ENCODE data around the gene EIF3M. TPM values are rescaled to one million over a fixed set of nuclear protein-coding genes. Genes with fewer than 3 reads are reported as not detected.
A peak's percentile ranks its signal among the peaks of the same experiment; 100 is the strongest.

Gene EIF3M
- total and polyA plus RNA-seq, 2 donors (not counting 1 experiment from before 2014, with no cell fraction given): 240 to 491 TPM

GRCh38 chr11:32561835-32562234 lies 21.8 kb upstream of the EIF3M start:
- H3K36me3 ChIP-seq (ENCODE audit: control insufficient read depth, insufficient read depth, low read length): no peaks in the 10 kb centered on the region
- no peak for DNase-seq (ENCODE audit: low read depth in 2 of 2)
- H3K27me3 ChIP-seq (ENCODE audit: control insufficient read depth, insufficient read depth, low read length): no peaks in the 10 kb centered on the region
- H3K9me3 ChIP-seq (ENCODE audit: control insufficient read depth, insufficient read depth, low read depth, low read length): no peaks in the 10 kb centered on the region
- no peak overlapping the region for H2AFZ ChIP-seq (ENCODE audit: low read length)
- H3K9ac ChIP-seq (ENCODE audit: insufficient read depth, low read length): no peak overlapping the region
- H3K79me2 ChIP-seq (ENCODE audit: control insufficient read depth, insufficient read depth, low read length): no peaks in the 10 kb centered on the region
- no peak overlapping the region for H3K4me3 ChIP-seq (replicated peaks in 1 of 4; ENCODE audit: control extremely low read depth in 1 of 4, insufficient read depth in 1 of 4, low read depth in 3 of 4, low read length in 4 of 4)
- H3K27ac ChIP-seq (ENCODE audit: insufficient read depth, low read length): no peak overlapping the region
- no peak overlapping the region for H3K4me2 ChIP-seq (ENCODE audit: extremely low read depth, insufficient read depth, low read length)
- TF ChIP-seq EZH2 (IDR thresholded peaks at IDR 0.05; ENCODE audit: low read length, missing control alignments): no peak
- H3K4me1 ChIP-seq (ENCODE audit: control insufficient read depth, extremely low read depth, insufficient read depth, low read length): no peaks in the 10 kb centered on the region
- H4K20me1 ChIP-seq (ENCODE audit: control insufficient read depth, extremely low read depth, insufficient read depth, low read length): no peaks in the 10 kb centered on the region

GRCh38 chr11:32562839-32563599 lies 20.6 kb upstream of the EIF3M start:
- Histone ChIP-seq H3K9ac (ENCODE audit: insufficient read depth, low read length) (no peak overlapping the region), H3K4me2 (ENCODE audit: extremely low read depth, insufficient read depth, low read length) (no peak overlapping the region), H3K27ac (ENCODE audit: insufficient read depth, low read length) (no peak overlapping the region), H3K4me3 (replicated peaks in 1 of 4; ENCODE audit: control extremely low read depth in 1 of 4, insufficient read depth in 1 of 4, low read depth in 3 of 4, low read length in 4 of 4) (no peak overlapping the region), H3K9me3 (ENCODE audit: control insufficient read depth, insufficient read depth, low read depth, low read length) (no peaks in the 10 kb centered on the region), H2AFZ (ENCODE audit: low read length) (no peak overlapping the region), H3K27me3 (ENCODE audit: control insufficient read depth, insufficient read depth, low read length) (no peaks in the 10 kb centered on the region), H3K4me1 (ENCODE audit: control insufficient read depth, extremely low read depth, insufficient read depth, low read length) (no peaks in the 10 kb centered on the region), H3K79me2 (ENCODE audit: control insufficient read depth, insufficient read depth, low read length) (no peaks in the 10 kb centered on the region), H4K20me1 (ENCODE audit: control insufficient read depth, extremely low read depth, insufficient read depth, low read length) (no peaks in the 10 kb centered on the region), H3K36me3 (ENCODE audit: control insufficient read depth, insufficient read depth, low read length) (no peaks in the 10 kb centered on the region)
- no peak for TF ChIP-seq CTCF (conservative IDR thresholded peaks at IDR 0.05 in 1 of 2, IDR thresholded peaks at IDR 0.05 in 1 of 2; ENCODE audit: low read depth in 1 of 2, low read length in 2 of 2)
- no peak for TF ChIP-seq EZH2 (IDR thresholded peaks at IDR 0.05; ENCODE audit: low read length, missing control alignments)
- peak; percentile 29 to 46 for DNase-seq (ENCODE audit: low read depth in 2 of 2)

GRCh38 chr11:32563600-32563959 lies 20.1 kb upstream of the EIF3M start:
- Histone ChIP-seq H3K9ac (ENCODE audit: insufficient read depth, low read length) (no peak overlapping the region), H3K79me2 (ENCODE audit: control insufficient read depth, insufficient read depth, low read length) (no peaks in the 10 kb centered on the region), H3K4me2 (ENCODE audit: extremely low read depth, insufficient read depth, low read length) (no peak overlapping the region), H4K20me1 (ENCODE audit: control insufficient read depth, extremely low read depth, insufficient read depth, low read length) (no peaks in the 10 kb centered on the region), H3K4me1 (ENCODE audit: control insufficient read depth, extremely low read depth, insufficient read depth, low read length) (no peaks in the 10 kb centered on the region), H3K27ac (ENCODE audit: insufficient read depth, low read length) (no peak overlapping the region), H3K4me3 (replicated peaks in 1 of 4; ENCODE audit: control extremely low read depth in 1 of 4, insufficient read depth in 1 of 4, low read depth in 3 of 4, low read length in 4 of 4) (no peak overlapping the region), H2AFZ (ENCODE audit: low read length) (no peak overlapping the region), H3K36me3 (ENCODE audit: control insufficient read depth, insufficient read depth, low read length) (no peaks in the 10 kb centered on the region), H3K27me3 (ENCODE audit: control insufficient read depth, insufficient read depth, low read length) (no peaks in the 10 kb centered on the region), H3K9me3 (ENCODE audit: control insufficient read depth, insufficient read depth, low read depth, low read length) (no peaks in the 10 kb centered on the region)
- TF ChIP-seq CTCF (conservative IDR thresholded peaks at IDR 0.05 in 1 of 2, IDR thresholded peaks at IDR 0.05 in 1 of 2; ENCODE audit: low read depth in 1 of 2, low read length in 2 of 2) (no peak), EZH2 (IDR thresholded peaks at IDR 0.05; ENCODE audit: low read length, missing control alignments) (no peak)
- no peak for DNase-seq (ENCODE audit: low read depth in 2 of 2)
